HG02623 (cell line): ENCODE results near the gene MCCC1.

Source experiments
- ATAC-seq: cut with Tn5 transposase; IDR thresholded peaks from one replicate; pipeline ENCODE4 v1.9.1; 2021; ENCODE audit warnings: moderate library complexity; ENCODE audit not compliant: unreplicated experiment

Gene MCCC1

GRCh38 chr3:182986021-182986420 is 113.3 kb downstream of the MCCC1 start:
- ATAC-seq = no peak

DNA sequence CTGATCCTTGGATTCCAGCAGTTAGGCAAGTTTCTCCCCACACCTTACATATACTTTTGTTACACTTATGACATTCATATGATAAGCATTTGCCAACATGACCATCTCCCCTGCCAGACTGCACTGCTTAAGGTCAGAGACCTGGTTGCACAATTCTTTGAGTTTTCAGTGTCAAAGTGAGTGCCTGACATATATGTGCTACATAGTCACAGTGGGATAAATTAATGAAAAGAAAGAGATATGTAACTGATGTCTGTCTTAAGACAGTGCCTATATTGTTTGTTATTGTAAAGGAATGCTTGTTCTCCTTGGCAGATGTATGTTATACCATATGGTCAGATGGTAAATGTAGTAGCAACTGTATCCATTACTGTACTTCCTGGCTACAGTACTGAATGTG is 115.4 kb downstream of the MCCC1 start:
- ATAC-seq = no peak

DNA sequence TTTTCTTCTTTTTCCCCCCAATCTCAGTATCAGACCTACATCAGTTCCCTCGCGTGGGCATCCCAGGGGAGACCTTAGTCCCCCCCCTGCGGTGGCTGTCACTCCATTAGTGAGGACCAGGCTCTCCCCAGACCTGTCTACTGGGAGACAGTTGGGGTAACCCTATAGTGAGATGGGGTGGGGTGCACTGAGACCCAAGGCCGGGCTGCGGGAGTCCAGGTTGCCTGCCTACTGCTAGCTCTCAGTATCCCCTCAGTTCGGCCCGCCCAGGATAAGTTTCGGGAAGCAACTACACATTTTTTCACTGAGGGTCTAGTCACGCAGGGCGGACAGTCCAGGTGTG is 118.3 kb downstream of the MCCC1 start:
- no peak for ATAC-seq

DNA sequence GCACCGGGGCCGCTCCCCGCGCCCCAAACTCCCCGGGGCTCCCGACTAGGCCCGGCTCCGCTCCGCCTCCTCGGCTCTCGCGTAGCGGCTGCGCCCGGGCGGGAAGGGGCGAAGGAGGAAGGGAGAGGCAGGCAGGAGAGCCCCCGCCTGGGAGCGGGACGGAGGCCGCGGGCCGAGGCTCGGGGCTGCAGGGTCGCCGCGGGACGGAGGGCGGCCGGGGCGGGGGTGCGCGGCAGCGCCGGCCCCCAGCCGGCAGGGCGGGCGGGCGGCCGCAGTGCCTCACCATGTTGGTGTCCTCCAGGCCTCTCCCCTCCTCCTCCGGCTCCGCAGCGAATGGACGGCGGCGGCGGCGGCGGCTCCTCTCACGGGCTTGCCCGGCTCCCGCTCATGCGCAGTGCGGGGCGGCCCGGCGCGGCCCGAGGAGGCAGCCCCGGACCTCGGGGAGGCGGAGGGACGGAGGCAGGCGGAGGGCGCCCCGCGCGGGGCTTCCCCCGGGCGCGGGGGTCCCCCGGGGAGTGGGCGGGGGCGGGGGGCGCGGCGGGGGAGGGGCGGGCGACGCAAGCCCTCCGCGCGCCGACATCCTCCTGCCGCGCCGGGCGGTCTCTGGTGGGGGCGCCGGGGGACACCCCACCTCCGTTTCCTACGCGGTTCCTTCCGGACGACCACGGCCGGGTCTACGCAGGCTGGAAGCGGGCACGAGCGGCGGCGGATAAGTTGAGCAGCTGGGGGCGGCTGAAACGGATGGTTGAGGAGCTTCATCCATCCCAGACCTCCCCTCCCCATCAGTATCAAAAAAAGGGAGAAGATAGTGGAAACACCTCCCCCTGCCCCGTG is 118.9 kb downstream of the MCCC1 start, which contains the start of gene DCUN1D1:
DCUN1D1 (minus strand) TSS at position 335 of the 834 bp plus-strand sequence; CDS start at position 286, 49 bp downstream.
- ATAC-seq = peak; percentile 89

DNA sequence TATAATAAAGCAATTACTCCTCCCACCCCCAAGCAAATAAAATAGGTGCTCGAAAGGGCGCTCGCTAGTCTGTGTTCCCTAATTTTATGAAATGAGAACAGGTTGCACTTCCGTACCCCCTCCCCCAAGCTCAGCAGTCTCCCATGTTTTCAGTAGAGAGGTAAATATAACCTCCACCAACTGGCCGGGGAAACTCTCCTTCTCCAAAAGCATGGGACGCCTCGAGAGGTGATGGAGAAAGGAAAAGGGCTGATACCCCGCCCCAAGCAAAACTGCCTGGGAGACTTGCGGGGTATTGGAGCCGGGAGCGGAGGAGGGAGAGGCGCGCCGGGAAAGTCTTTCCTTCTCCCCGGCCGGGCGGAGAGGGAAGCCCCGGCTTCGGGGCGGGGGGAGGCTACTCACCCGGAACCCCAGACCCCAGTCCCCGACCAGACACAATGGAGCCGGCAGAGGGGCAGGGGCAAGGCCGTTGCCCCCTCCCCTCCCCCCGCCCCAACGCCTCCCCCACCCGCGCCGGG is 119.6 kb downstream of the MCCC1 start:
- ATAC-seq = peak; percentile 4

- ATAC-seq = no peak
Observed at GRCh38 chr3:182979103-182979673, 120.1 kb downstream of the MCCC1 start.

DNA sequence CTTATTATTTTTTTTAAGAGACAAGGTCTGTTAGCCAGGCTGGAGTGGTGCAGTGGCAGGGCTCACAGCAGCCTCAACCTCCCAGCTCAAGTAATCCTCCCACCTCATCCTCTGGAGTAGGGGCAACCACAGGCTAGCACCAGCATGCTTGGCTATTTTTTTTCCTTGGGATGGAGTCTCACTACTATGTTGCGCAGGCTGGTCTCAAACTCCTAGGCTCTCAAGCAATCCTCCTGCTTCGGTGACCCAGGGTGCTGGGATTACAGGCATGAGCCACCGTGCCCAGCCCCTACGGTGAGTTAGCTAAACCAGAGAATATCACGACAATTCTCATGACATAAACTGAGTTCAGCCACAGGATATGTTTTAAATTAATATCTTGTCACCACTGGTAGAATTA is 120.9 kb downstream of the MCCC1 start:
- no peak for ATAC-seq

- ATAC-seq = no peak
Observed at GRCh38 chr3:182973047-182973446, 126.2 kb downstream of the MCCC1 start.

DNA sequence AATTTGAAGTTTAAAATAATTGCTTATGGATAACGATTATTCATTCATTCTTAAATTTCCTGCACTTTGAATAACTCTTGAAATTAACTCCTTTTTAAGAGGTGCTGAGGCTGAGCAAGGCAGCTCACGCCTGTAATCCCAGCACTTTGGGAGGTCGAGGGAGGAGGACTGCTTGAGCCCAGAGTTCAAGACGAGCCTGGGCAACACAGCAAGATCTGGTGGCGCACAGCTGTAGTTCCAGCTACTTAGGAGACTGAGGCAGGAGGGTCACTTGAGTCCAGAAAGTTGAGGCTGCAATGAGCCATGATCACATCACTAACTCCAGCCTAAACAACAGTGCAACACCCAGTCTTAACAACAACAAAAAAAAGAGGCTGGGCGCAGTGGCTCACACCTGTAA is 126.9 kb downstream of the MCCC1 start:
- ATAC-seq = no peak

DNA sequence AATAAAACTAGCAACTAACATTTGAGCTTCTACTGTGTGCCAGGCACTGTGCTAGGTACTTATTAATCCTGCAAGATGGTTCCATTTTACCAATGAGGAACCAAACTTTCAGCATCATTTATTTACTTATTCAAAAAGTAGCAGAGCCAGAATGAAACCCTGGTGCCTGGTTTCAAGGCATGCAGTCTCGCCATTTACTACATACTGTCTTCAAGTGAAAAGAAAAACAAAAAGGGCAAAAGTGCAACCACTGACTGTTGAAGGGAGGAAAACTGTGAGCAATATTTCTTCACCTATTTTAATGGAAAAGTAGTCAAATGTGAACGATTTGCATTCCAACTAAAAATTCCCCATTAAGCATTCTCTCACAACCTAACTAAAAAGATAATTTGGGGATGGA is 127.7 kb downstream of the MCCC1 start:
- ATAC-seq = no peak

DNA sequence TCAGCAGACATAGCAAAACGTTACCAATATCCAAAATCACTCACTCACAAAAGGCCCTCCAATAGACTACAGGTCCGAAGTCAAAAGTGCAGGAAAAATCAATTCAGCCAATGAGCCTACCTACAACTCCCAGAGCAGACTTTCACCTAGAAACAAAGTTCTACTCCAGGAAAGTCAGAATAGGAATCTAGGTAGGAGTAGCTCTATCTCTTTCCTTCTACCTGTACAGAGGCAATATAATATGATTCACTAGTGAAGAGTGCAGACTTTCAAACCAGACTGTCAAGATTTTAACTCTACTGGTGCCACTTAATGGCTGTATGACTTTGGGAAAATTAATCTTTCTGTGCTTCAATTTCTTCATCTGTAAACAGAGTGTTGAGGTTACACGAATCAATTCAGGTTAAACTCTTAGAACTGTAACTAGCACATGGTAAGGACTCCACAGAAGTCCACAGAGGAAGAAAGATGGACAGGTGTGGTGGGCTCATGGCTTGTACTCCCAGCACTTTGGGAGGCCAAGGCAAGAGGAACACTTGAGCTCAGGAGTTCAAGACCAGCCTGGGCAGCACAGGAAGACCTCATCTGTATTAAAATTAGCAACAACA is 128.4 kb downstream of the MCCC1 start:
- no peak for ATAC-seq

- ATAC-seq = no peak
Observed at GRCh38 chr3:182969853-182970252, 129.4 kb downstream of the MCCC1 start.

- ATAC-seq = no peak
Observed at GRCh38 chr3:182969277-182969676, 130.0 kb downstream of the MCCC1 start.

- peak; percentile 43 for ATAC-seq
Observed at GRCh38 chr3:182967218-182968204, 131.8 kb downstream of the MCCC1 start.

DNA sequence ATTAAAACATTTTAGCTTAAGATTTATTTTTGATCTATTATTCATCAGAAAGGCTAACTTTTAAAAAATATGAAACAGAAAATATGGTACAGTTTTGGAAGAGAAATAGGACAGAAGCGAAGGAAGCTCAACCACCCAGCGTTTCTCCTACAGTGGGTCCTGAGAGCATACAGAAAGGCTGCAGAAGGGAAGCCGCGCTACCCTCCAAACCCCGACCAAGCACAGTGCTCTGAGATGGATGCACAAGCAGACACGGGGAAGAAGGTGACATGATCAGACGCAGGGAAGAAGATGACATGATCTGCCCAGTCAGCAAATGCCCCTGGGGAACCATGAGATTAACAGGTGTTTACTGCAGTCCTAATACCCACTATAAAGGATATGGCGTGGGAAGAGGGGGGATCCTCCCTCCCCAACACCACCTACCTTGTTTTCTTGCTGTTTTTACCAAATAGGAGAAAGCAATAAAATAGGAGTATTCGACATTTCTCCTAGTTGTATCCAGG is 133.4 kb downstream of the MCCC1 start:
- no peak for ATAC-seq
